ENCODE data around the gene GNG12.

DNA sequence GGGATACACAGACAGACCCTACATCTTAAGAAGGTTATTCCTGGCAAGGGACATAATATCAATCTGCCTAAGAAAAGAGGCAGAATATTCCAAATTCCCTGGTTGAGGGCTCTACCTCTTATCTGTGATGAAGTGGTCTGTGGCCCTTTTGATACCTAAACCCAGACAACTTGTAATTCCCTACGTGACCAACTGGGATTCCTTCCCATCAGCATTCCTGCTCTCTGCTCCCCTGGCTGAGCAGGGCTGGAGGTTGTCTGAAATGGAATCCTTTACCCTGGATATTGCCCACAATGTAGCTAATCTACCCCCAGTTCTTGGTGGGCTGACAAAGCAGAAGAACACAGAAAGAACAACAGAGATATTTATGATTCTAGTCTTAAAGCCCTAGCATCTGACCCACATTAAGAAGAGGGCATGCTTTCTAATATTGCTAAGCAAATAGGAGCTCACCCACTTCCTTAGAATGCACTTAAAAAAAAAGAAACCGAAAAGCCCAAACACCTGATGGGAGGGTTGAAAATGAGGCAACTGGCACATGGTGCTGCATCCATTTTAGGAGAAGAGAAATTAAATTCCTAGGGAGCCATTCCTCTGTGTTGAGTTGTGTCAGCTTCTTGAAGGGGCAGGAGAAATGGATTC lies 111.5 kb downstream of the GNG12 start:
- TF ChIP-seq, protein P1, sequence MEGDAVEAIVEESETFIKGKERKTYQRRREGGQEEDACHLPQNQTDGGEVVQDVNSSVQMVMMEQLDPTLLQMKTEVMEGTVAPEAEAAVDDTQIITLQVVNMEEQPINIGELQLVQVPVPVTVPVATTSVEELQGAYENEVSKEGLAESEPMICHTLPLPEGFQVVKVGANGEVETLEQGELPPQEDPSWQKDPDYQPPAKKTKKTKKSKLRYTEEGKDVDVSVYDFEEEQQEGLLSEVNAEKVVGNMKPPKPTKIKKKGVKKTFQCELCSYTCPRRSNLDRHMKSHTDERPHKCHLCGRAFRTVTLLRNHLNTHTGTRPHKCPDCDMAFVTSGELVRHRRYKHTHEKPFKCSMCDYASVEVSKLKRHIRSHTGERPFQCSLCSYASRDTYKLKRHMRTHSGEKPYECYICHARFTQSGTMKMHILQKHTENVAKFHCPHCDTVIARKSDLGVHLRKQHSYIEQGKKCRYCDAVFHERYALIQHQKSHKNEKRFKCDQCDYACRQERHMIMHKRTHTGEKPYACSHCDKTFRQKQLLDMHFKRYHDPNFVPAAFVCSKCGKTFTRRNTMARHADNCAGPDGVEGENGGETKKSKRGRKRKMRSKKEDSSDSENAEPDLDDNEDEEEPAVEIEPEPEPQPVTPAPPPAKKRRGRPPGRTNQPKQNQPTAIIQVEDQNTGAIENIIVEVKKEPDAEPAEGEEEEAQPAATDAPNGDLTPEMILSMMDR (IDR thresholded peaks at IDR 0.05; ENCODE audit: insufficient read depth, low read length, poor library complexity, severe bottlenecking), result no peak
- TF ChIP-seq EZH2phosphoT487 (conservative IDR thresholded peaks at IDR 0.05; ENCODE audit: low read length), result no peak

All from SU-DHL-6 (cell line).